NT2/D1 (cell line): Measurements from ENCODE around the gene ZNF837.

Experiments
- DNase-seq: peaks from one replicate; pipeline ENCODE4 v3.0.0-alpha.2; 2011; ENCODE audit warnings: low read depth, low spot score
- H3K27me3 ChIP-seq: 2 replicates; pipeline ENCODE4 v1.6.0; 2011; ENCODE audit warnings: mild to moderate bottlenecking; ENCODE audit not compliant: insufficient read length, insufficient read depth
- H3K36me3 ChIP-seq: 2 replicates; pipeline ENCODE4 v1.6.1; 2011; ENCODE audit warnings: mild to moderate bottlenecking, low read length, mixed read lengths; ENCODE audit not compliant: insufficient read depth, insufficient read length
- H3K4me1 ChIP-seq: 2 replicates; pipeline ENCODE4 v1.5.1; 2011; ENCODE audit not compliant: insufficient read depth, insufficient read length
- H3K4me3 ChIP-seq: 2 replicates; pipeline ENCODE4 v1.5.1; 2011; ENCODE audit warnings: low read depth; ENCODE audit not compliant: insufficient read length
- H3K9ac ChIP-seq: 2 replicates; pipeline ENCODE4 v1.6.0; 2011; ENCODE audit warnings: low read depth; ENCODE audit not compliant: insufficient read length
- H3K9me3 ChIP-seq: 2 replicates; pipeline ENCODE4 v1.5.1; 2011; ENCODE audit warnings: mild to moderate bottlenecking, low read length; ENCODE audit not compliant: insufficient read depth
- SUZ12 ChIP-seq: IDR thresholded peaks from 2 replicates; pipeline ENCODE4 v1.6.1; 2011; ENCODE audit not compliant: insufficient read length, insufficient read depth; ENCODE audit errors: extremely low read depth
- YY1 ChIP-seq: IDR thresholded peaks from 2 replicates; pipeline ENCODE4 v1.6.1; 2011; ENCODE audit not compliant: insufficient read length, insufficient read depth
- ZNF274 ChIP-seq: IDR thresholded peaks from 2 replicates; pipeline ENCODE4 v1.6.1; 2011; ENCODE audit warnings: mild to moderate bottlenecking, low read depth, low read length

The ZNF837 gene

GRCh38 chr19:58366585-58367430, 14.0 kb downstream of the ZNF837 start:
- no peaks in the 10 kb centered on the region for H3K9me3 ChIP-seq
- H3K9ac ChIP-seq, result no peak overlapping the region
- H3K27me3 ChIP-seq, result no peaks in the 10 kb centered on the region
- peaks cover 1% of the 10 kb centered on the region for H3K4me1 ChIP-seq
- DNase-seq, result no peak
- H3K4me3 ChIP-seq, result no peak overlapping the region
- H3K36me3 ChIP-seq, result peaks cover 17% of the 10 kb centered on the region
- TF ChIP-seq ZNF274, result no peak
- no peak for TF ChIP-seq SUZ12
- no peak for TF ChIP-seq YY1

- no peak overlapping the region for H3K4me3 ChIP-seq
- peaks cover 17% of the 10 kb centered on the region for H3K36me3 ChIP-seq
- H3K9ac ChIP-seq, result no peak overlapping the region
- H3K9me3 ChIP-seq, result no peaks in the 10 kb centered on the region
- TF ChIP-seq YY1 (no peak), SUZ12 (no peak), ZNF274 (no peak)
- no peak for DNase-seq
- H3K27me3 ChIP-seq, result no peaks in the 10 kb centered on the region
- H3K4me1 ChIP-seq, result peaks cover 1% of the 10 kb centered on the region
These were observed 16.7 kb downstream of the ZNF837 start for GRCh38 chr19:58364146-58364545.

GRCh38 chr19:58362272-58362994, 18.4 kb downstream of the ZNF837 start, which contains the start of gene ZNF497:
Gene ZNF497, minus strand, starts transcription at chr19:58362751. Its CDS starts 5,116 bp downstream, at chr19:58357635.
- Histone ChIP-seq H3K4me1 (peaks cover 9% of the 10 kb centered on the region), H3K9me3 (no peaks in the 10 kb centered on the region), H3K4me3 (peak within 1 kb of the TSS; percentile 93), H3K27me3 (no peaks in the 10 kb centered on the region), H3K9ac (peak within 1 kb of the TSS; percentile 96), H3K36me3 (peaks cover 18% of the 10 kb centered on the region)
- DNase-seq, result peak; percentile 87
- TF ChIP-seq YY1 (peak; percentile 51), ZNF274 (no peak), SUZ12 (no peak)

- peak overlapping the region; percentile 96 for H3K9ac ChIP-seq
- no peak for TF ChIP-seq ZNF274
- no peak for TF ChIP-seq YY1
These were observed 18.9 kb downstream of the ZNF837 start for GRCh38 chr19:58361900-58362271.

GRCh38 chr19:58357481-58358145, 23.2 kb downstream of the ZNF837 start:
- DNase-seq, result no peak
- Histone ChIP-seq H3K36me3 (peaks cover 23% of the 10 kb centered on the region), H3K9ac (peak overlapping the region; percentile 42), H3K4me1 (peaks cover 7% of the 10 kb centered on the region), H3K9me3 (no peaks in the 10 kb centered on the region), H3K27me3 (no peaks in the 10 kb centered on the region), H3K4me3 (no peak overlapping the region)
- no peak for TF ChIP-seq YY1
- TF ChIP-seq ZNF274, result no peak
- no peak for TF ChIP-seq SUZ12

More at GRCh38 chr19:58361900-58362271, 18.9 kb downstream of the ZNF837 start:
- Histone ChIP-seq H3K4me1 (peaks cover 9% of the 10 kb centered on the region), H3K9me3 (no peaks in the 10 kb centered on the region), H3K36me3 (peaks cover 13% of the 10 kb centered on the region), H3K4me3 (peak overlapping the region; percentile 93), H3K27me3 (no peaks in the 10 kb centered on the region)
- peak; percentile 16 for DNase-seq

GRCh38 chr19:58356766-58357480, 23.9 kb downstream of the ZNF837 start:
- peaks cover 23% of the 10 kb centered on the region for H3K36me3 ChIP-seq

More at GRCh38 chr19:58356766-58357480, 23.9 kb downstream of the ZNF837 start:
- no peak for DNase-seq
- H3K4me3 ChIP-seq, result no peak overlapping the region
- no peaks in the 10 kb centered on the region for H3K27me3 ChIP-seq
- TF ChIP-seq ZNF274 (no peak), SUZ12 (no peak), YY1 (no peak)
- H3K9ac ChIP-seq, result no peak overlapping the region
- H3K9me3 ChIP-seq, result no peaks in the 10 kb centered on the region
- peaks cover 10% of the 10 kb centered on the region for H3K4me1 ChIP-seq
